ENCODE results near the gene TRMT2A. TPM values are rescaled to one million over a fixed set of nuclear protein-coding genes. Genes with fewer than 3 reads are reported as not detected.

The TRMT2A gene
- total RNA-seq, 2 experiments from 2014 or later, result 79.3 to 84.2 TPM

- intact Hi-C loops (cut with DNase I, micrococcal nuclease), result no loop called here
Observed at GRCh38 chr22:20142711-20143621, 25.9 kb upstream of the TRMT2A start.

GRCh38 chr22:20141186-20142077 is 24.4 kb upstream of the TRMT2A start:
- Histone ChIP-seq H3K36me3 (ENCODE audit: insufficient read depth, low read length) (peaks cover 10% of the 10 kb centered on the region), H3K27me3 (ENCODE audit: control insufficient read depth in 1 of 2, insufficient read depth in 2 of 2, low read length in 2 of 2) (no peaks in the 10 kb centered on the region), H3K4me1 (ENCODE audit: insufficient read depth, low read length) (peaks cover 14% of the 10 kb centered on the region), H3K9me3 (ENCODE audit: control insufficient read depth in 1 of 2, insufficient read depth in 1 of 2, low read length in 2 of 2) (no peaks in the 10 kb centered on the region), H3K27ac (ENCODE audit: low read depth in 1 of 2, low read length in 2 of 2) (no peak overlapping the region), H3K4me3 (ENCODE audit: low read length) (no peak overlapping the region)
- intact Hi-C loops (cut with DNase I, micrococcal nuclease), result no loop called here
- Mint-ChIP-seq H3K4me3 (no peak overlapping the region), H3K27ac (no peak overlapping the region), H3K9me3 (no peaks in the 10 kb centered on the region), H3K27me3 (no peaks in the 10 kb centered on the region), H3K4me1 (ENCODE audit: low read depth) (peaks cover 10% of the 10 kb centered on the region), H3K36me3 (ENCODE audit: low read depth) (peaks cover 3% of the 10 kb centered on the region)
- ATAC-seq (ENCODE audit: poor library complexity) (no peak), DNase-seq (no peak)
- TF ChIP-seq CTCF (IDR thresholded peaks at IDR 0.05), result no peak
- POLR2A ChIA-PET, result no interaction called here
- CTCF ChIA-PET, result no interaction called here

More at GRCh38 chr22:20142711-20143621, 25.9 kb upstream of the TRMT2A start:
- Histone ChIP-seq H3K27me3 (ENCODE audit: control insufficient read depth in 1 of 2, insufficient read depth in 2 of 2, low read length in 2 of 2) (no peaks in the 10 kb centered on the region), H3K27ac (ENCODE audit: low read depth in 1 of 2, low read length in 2 of 2) (no peak overlapping the region), H3K9me3 (ENCODE audit: control insufficient read depth in 1 of 2, insufficient read depth in 1 of 2, low read length in 2 of 2) (no peaks in the 10 kb centered on the region), H3K4me1 (ENCODE audit: insufficient read depth, low read length) (peaks cover 4% of the 10 kb centered on the region), H3K4me3 (ENCODE audit: low read length) (no peak overlapping the region), H3K36me3 (ENCODE audit: insufficient read depth, low read length) (peaks cover 10% of the 10 kb centered on the region)
- TF ChIP-seq CTCF (IDR thresholded peaks at IDR 0.05), result no peak
- no peak for ATAC-seq (ENCODE audit: poor library complexity)
- ChIA-PET CTCF (no interaction called here), POLR2A (no interaction called here)
- Mint-ChIP-seq H3K9me3 (no peaks in the 10 kb centered on the region), H3K27ac (no peak overlapping the region), H3K4me1 (ENCODE audit: low read depth) (peaks cover 2% of the 10 kb centered on the region), H3K27me3 (no peaks in the 10 kb centered on the region), H3K36me3 (ENCODE audit: low read depth) (peaks cover 3% of the 10 kb centered on the region), H3K4me3 (no peak overlapping the region)
- DNase-seq, result no peak

- Mint-ChIP-seq H3K4me1 (ENCODE audit: low read depth) (peaks cover 13% of the 10 kb centered on the region), H3K27me3 (no peaks in the 10 kb centered on the region), H3K27ac (no peak overlapping the region), H3K9me3 (no peaks in the 10 kb centered on the region), H3K4me3 (no peak overlapping the region), H3K36me3 (ENCODE audit: low read depth) (peaks cover 3% of the 10 kb centered on the region)
- H3K4me3 ChIP-seq (ENCODE audit: low read length), result no peak overlapping the region
- no peaks in the 10 kb centered on the region for H3K27me3 ChIP-seq (ENCODE audit: control insufficient read depth in 1 of 2, insufficient read depth in 2 of 2, low read length in 2 of 2)
- no peaks in the 10 kb centered on the region for H3K9me3 ChIP-seq (ENCODE audit: control insufficient read depth in 1 of 2, insufficient read depth in 1 of 2, low read length in 2 of 2)
- intact Hi-C loops (cut with DNase I, micrococcal nuclease), result no loop called here
- ChIA-PET POLR2A (interaction anchor here (1.3 kb wide), 1 partner anchor 10 kb away, joined by 4 read pairs; the partner anchor contains the start of gene ZDHHC8), CTCF (no interaction called here)
- H3K36me3 ChIP-seq (ENCODE audit: insufficient read depth, low read length), result peaks cover 10% of the 10 kb centered on the region
- no peak for TF ChIP-seq CTCF (IDR thresholded peaks at IDR 0.05)
- no peak for ATAC-seq (ENCODE audit: poor library complexity)
- DNase-seq, result no peak
- no peak overlapping the region for H3K27ac ChIP-seq (ENCODE audit: low read depth in 1 of 2, low read length in 2 of 2)
- peaks cover 21% of the 10 kb centered on the region for H3K4me1 ChIP-seq (ENCODE audit: insufficient read depth, low read length)
Observed at GRCh38 chr22:20140521-20140964, 23.5 kb upstream of the TRMT2A start.

All from CD4-positive, alpha-beta T cell (primary cell).